ENCODE measurements around the gene ALKBH6. TPM values are rescaled to one million over a fixed set of nuclear protein-coding genes. Genes with fewer than 3 reads are reported as not detected.

ALKBH6 gene
- total and polyA plus RNA-seq, 10 of the 15 experiments (the other 5 are each of a cell fraction or from before 2014, with no cell fraction given): 1.2 to 56.5 (median 36.1) TPM

DNA sequence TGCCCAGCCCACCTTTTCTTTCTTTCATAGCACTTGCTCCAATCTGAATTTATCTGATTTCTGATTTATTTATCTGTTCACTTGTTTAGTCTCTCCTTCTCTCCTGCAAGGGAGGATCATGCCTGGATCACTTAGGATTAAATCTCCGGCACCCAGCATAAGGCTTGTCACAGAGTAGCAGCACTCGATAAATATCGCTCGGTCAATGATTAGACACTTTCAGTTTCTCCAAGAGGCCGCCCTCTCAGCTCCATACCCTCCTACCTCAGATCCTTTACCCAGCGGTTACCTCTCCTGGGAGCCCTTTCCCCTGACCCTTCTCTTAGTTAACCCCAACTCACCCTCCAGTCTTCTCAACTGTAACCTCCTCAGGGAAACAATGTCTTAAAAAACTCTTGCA lies 17.3 kb upstream of the ALKBH6 start (continued):
- TF ChIP-seq, protein P1, sequence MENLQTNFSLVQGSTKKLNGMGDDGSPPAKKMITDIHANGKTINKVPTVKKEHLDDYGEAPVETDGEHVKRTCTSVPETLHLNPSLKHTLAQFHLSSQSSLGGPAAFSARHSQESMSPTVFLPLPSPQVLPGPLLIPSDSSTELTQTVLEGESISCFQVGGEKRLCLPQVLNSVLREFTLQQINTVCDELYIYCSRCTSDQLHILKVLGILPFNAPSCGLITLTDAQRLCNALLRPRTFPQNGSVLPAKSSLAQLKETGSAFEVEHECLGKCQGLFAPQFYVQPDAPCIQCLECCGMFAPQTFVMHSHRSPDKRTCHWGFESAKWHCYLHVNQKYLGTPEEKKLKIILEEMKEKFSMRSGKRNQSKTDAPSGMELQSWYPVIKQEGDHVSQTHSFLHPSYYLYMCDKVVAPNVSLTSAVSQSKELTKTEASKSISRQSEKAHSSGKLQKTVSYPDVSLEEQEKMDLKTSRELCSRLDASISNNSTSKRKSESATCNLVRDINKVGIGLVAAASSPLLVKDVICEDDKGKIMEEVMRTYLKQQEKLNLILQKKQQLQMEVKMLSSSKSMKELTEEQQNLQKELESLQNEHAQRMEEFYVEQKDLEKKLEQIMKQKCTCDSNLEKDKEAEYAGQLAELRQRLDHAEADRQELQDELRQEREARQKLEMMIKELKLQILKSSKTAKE (IDR thresholded peaks at IDR 0.05; ENCODE audit: low read depth, poor library complexity, severe bottlenecking): no peak

DNA sequence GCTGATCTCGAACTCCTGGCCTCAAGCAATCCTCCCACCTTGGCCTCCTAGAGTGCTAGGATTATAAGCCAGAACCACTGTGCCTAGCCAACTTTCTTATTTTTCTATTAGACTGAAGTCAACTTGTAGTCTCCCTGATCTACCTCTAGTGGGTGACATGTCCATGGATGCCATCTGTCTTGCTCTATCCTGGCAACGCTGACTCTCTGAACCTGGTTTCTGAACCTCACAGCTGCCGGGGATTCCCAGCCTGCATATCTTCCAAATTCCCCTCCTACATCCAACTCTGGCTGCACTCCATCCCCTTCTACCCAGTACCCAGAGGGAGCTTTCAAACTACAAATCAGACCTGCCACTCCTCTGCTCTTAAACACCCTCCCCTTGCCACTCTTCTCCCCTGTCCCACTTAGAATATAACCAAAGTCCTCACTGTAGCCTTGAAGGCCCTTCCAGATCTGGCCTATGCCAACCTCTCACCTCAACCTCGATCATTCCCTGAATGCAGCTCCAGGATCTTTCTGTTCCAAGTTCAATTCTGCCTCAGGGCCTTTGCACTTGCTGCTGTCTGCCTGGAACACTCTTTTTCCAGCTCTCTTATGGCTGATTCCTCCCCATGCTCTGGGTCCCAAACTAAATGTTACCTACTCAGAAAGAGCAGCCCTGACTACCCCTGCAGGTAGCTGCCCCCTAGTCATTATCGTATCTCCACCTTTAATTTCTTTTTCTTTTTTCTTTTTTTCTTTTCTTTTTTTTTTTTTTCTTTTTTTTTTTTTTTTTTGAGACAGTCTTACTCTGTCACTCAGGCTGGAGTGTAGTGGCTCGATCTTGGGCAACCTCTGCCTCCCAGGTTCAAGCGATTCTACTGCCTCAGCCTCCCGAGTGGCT lies 16.5 kb upstream of the ALKBH6 start:
- WGBS (ENCODE audit: insufficient coverage, insufficient replicate concordance, low lambda C conversion rate, missing lambda C conversion rate): 95% methylated on average over 8 of the region's 8 CpGs
- DNase-seq (ENCODE audit: low read depth, low spot score) (peak; percentile 23), FAIRE-seq (peak; percentile 38), ATAC-seq (peak; percentile 74)
- Histone ChIP-seq H2AFZ (ENCODE audit: control insufficient read depth, low read depth, low read length) (no peak overlapping the region), H3K4me3 (no peak overlapping the region), H3K79me2 (ENCODE audit: control insufficient read depth, insufficient read depth, low read length) (no peaks in the 10 kb centered on the region), H3K4me1 (ENCODE audit: control insufficient read depth, insufficient read depth, low read length) (no peaks in the 10 kb centered on the region), H3K9me3 (replicated peaks; ENCODE audit: control insufficient read depth, insufficient read depth, low read length) (no peaks in the 10 kb centered on the region), H3K9ac (ENCODE audit: control insufficient read depth, insufficient read depth, low read length) (no peak overlapping the region), H4K20me1 (ENCODE audit: control insufficient read depth, insufficient read depth) (no peaks in the 10 kb centered on the region), H3K27ac (ENCODE audit: control insufficient read depth, insufficient read depth) (no peak overlapping the region), H3K4me2 (ENCODE audit: control insufficient read depth, insufficient read depth) (no peak overlapping the region), H3K27me3 (replicated peaks in 1 of 2; ENCODE audit: control insufficient read depth in 2 of 2, insufficient read depth in 2 of 2, low read length in 1 of 2) (no peaks in the 10 kb centered on the region), H3K36me3 (ENCODE audit: control insufficient read depth in 2 of 2, insufficient read depth in 2 of 2, low read length in 1 of 2) (no peaks in the 10 kb centered on the region; a peak in 2 of 4 replicates)
- SMC1A ChIA-PET (ENCODE audit: uncharacterized antibody, unreplicated experiment): interaction anchor here (0.7 to 1.0 kb wide), 2 partner anchors 32 to 85 kb away, joined by 3 read pairs; partner anchors contain the start of genes POLR2I and TBCB
- POLR2A ChIA-PET: no interaction called here
- CTCF ChIA-PET: interaction anchor here (0.6 to 1.2 kb wide), 2 partner anchors 30 to 522 kb away, joined by 3 to 4 read pairs; no protein-coding TSS in a partner anchor
- in situ Hi-C loops (cut with MboI): no loop called here
- RAD21 ChIA-PET (ENCODE audit: unreplicated experiment): no interaction called here
- BruUV-seq (replicated peaks): no TSS peak
- intact Hi-C loops (cut with micrococcal nuclease; ENCODE audit: unreplicated experiment): no loop called here
- TF ChIP-seq, protein P2, sequence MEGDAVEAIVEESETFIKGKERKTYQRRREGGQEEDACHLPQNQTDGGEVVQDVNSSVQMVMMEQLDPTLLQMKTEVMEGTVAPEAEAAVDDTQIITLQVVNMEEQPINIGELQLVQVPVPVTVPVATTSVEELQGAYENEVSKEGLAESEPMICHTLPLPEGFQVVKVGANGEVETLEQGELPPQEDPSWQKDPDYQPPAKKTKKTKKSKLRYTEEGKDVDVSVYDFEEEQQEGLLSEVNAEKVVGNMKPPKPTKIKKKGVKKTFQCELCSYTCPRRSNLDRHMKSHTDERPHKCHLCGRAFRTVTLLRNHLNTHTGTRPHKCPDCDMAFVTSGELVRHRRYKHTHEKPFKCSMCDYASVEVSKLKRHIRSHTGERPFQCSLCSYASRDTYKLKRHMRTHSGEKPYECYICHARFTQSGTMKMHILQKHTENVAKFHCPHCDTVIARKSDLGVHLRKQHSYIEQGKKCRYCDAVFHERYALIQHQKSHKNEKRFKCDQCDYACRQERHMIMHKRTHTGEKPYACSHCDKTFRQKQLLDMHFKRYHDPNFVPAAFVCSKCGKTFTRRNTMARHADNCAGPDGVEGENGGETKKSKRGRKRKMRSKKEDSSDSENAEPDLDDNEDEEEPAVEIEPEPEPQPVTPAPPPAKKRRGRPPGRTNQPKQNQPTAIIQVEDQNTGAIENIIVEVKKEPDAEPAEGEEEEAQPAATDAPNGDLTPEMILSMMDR (IDR thresholded peaks at IDR 0.05 in 2 of 3, conservative IDR thresholded peaks at IDR 0.05 in 1 of 3; ENCODE audit: control insufficient read depth in 2 of 3, extremely low read depth in 1 of 3, insufficient read depth in 1 of 3, low read depth in 3 of 3, low read length in 3 of 3): peak in 1 of 3 experiments; percentile 26; a peak in 1 of 6 replicates
- TF ChIP-seq GATAD2B (conservative IDR thresholded peaks at IDR 0.05; ENCODE audit: low read depth): no peak
- TF ChIP-seq IKZF1 (conservative IDR thresholded peaks at IDR 0.05): 0 out of 2 replicates have a peak, but pooled peaks have one; percentile 21
- TF ChIP-seq, protein P3, sequence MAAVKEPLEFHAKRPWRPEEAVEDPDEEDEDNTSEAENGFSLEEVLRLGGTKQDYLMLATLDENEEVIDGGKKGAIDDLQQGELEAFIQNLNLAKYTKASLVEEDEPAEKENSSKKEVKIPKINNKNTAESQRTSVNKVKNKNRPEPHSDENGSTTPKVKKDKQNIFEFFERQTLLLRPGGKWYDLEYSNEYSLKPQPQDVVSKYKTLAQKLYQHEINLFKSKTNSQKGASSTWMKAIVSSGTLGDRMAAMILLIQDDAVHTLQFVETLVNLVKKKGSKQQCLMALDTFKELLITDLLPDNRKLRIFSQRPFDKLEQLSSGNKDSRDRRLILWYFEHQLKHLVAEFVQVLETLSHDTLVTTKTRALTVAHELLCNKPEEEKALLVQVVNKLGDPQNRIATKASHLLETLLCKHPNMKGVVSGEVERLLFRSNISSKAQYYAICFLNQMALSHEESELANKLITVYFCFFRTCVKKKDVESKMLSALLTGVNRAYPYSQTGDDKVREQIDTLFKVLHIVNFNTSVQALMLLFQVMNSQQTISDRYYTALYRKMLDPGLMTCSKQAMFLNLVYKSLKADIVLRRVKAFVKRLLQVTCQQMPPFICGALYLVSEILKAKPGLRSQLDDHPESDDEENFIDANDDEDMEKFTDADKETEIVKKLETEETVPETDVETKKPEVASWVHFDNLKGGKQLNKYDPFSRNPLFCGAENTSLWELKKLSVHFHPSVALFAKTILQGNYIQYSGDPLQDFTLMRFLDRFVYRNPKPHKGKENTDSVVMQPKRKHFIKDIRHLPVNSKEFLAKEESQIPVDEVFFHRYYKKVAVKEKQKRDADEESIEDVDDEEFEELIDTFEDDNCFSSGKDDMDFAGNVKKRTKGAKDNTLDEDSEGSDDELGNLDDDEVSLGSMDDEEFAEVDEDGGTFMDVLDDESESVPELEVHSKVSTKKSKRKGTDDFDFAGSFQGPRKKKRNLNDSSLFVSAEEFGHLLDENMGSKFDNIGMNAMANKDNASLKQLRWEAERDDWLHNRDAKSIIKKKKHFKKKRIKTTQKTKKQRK (IDR thresholded peaks at IDR 0.05; ENCODE audit: low read depth, low read length): no peak
- TF ChIP-seq RAD21 (IDR thresholded peaks at IDR 0.05; ENCODE audit: insufficient read depth, low read depth, low read length): peak; percentile 21; the same call in 1 of the 2 replicates
- no peak for TF ChIP-seq ETV6 (conservative IDR thresholded peaks at IDR 0.05 in 1 of 2, IDR thresholded peaks at IDR 0.05 in 1 of 2; ENCODE audit: borderline replicate concordance in 1 of 2, low read depth in 1 of 2)
- TF ChIP-seq, protein P4, sequence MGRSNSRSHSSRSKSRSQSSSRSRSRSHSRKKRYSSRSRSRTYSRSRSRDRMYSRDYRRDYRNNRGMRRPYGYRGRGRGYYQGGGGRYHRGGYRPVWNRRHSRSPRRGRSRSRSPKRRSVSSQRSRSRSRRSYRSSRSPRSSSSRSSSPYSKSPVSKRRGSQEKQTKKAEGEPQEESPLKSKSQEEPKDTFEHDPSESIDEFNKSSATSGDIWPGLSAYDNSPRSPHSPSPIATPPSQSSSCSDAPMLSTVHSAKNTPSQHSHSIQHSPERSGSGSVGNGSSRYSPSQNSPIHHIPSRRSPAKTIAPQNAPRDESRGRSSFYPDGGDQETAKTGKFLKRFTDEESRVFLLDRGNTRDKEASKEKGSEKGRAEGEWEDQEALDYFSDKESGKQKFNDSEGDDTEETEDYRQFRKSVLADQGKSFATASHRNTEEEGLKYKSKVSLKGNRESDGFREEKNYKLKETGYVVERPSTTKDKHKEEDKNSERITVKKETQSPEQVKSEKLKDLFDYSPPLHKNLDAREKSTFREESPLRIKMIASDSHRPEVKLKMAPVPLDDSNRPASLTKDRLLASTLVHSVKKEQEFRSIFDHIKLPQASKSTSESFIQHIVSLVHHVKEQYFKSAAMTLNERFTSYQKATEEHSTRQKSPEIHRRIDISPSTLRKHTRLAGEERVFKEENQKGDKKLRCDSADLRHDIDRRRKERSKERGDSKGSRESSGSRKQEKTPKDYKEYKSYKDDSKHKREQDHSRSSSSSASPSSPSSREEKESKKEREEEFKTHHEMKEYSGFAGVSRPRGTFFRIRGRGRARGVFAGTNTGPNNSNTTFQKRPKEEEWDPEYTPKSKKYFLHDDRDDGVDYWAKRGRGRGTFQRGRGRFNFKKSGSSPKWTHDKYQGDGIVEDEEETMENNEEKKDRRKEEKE (IDR thresholded peaks at IDR 0.05): no peak
